H1 (cell line): ENCODE measurements around the gene DGKA. TPM values are rescaled to one million over a fixed set of nuclear protein-coding genes. Genes with fewer than 3 reads are reported as not detected.
"Not testable (repeated sequence)": the region's sequence is repeated elsewhere in the genome, so short reads cannot be mapped to it uniquely, and the experiment has no call there.

Experiments
- CTCF ChIA-PET: fragments of 300-600 bp; sonication (Branson Sonifier 250); formaldehyde crosslinking; loops from one replicate; lab custom pipeline; 2021; ENCODE audit not compliant: partially characterized antibody; lab: Charles Lee
- POLR2A ChIA-PET: fragments of 300-600 bp; sonication (Branson Sonifier 250); formaldehyde crosslinking; loops from one replicate; lab custom pipeline; 2021; ENCODE audit warnings: inconsistent platforms; ENCODE audit not compliant: partially characterized antibody; lab: Charles Lee
- DNase-seq, 2 experiments: peaks; one replicate each; pipeline versions ENCODE4 v3.0.0 to v3.0.0-alpha.2; 2010 to 2022; ENCODE audit warnings: low spot score in 2 of 2, low read depth in 1 of 2, mixed read lengths in 1 of 2
- FAIRE-seq: peaks from 2 replicates; lab custom pipeline; 2011; peaks lifted over from hg19 to GRCh38; lab: Jason Lieb, UNC
- H2AFZ ChIP-seq: 2 replicates; pipeline ENCODE4 v1.8.1; 2012; ENCODE audit warnings: low read length, inconsistent platforms
- H2AK5ac ChIP-seq: 2 replicates; pipeline ENCODE4 v1.6.1; 2013; ENCODE audit warnings: low read depth, low read length
- H2BK120ac ChIP-seq: replicated peaks from 2 replicates; pipeline ENCODE3; 2013; ENCODE audit warnings: low read depth, low read length, inconsistent platforms
- H2BK12ac ChIP-seq: 2 replicates; pipeline ENCODE4 v1.6.1; 2013; ENCODE audit warnings: low read depth, low read length
- H2BK15ac ChIP-seq: 2 replicates; pipeline ENCODE4 v1.6.1; 2013; ENCODE audit warnings: low read length
- H2BK20ac ChIP-seq: 2 replicates; pipeline ENCODE4 v1.6.1; 2013; ENCODE audit warnings: low read length
- H2BK5ac ChIP-seq: 2 replicates; pipeline ENCODE4 v1.6.1; 2013; ENCODE audit warnings: low read depth, low read length
- H3K14ac ChIP-seq: 2 replicates; pipeline ENCODE4 v1.6.1; 2013; ENCODE audit warnings: inconsistent platforms; ENCODE audit not compliant: insufficient read length
- H3K18ac ChIP-seq: 2 replicates; pipeline ENCODE4 v1.6.1; 2013; ENCODE audit warnings: low read length; ENCODE audit errors: extremely low read depth
- H3K23ac ChIP-seq: 2 replicates; pipeline ENCODE4 v1.6.1; 2013; ENCODE audit warnings: inconsistent platforms; ENCODE audit not compliant: insufficient read length
- H3K23me2 ChIP-seq: 2 replicates; pipeline ENCODE4 v1.6.1; 2013; ENCODE audit warnings: low read depth, low read length
- H3K27ac ChIP-seq: 2 replicates; pipeline ENCODE4 v1.6.1; 2011; ENCODE audit warnings: low read depth, low read length, inconsistent platforms
- H3K27me3 ChIP-seq, 4 experiments: replicated peaks in 1 of 4; 1 replicate in 1 of 4; 2 replicates in 3 of 4; pipeline versions ENCODE4 v1.6.1 to v1.8.1; 2011 to 2013; ENCODE audit warnings: low read length in 3 of 4, mild to moderate bottlenecking in 3 of 4, inconsistent platforms in 2 of 4, mixed read lengths in 2 of 4, moderate library complexity in 1 of 4; ENCODE audit not compliant: control insufficient read depth in 3 of 4, insufficient read depth in 3 of 4; ENCODE audit errors: extremely low read depth in 1 of 4
- H3K36me3 ChIP-seq, 4 experiments: 2 replicates each; pipeline versions ENCODE4 v1.6.1 to v1.8.1; 2011 to 2013; ENCODE audit warnings: mild to moderate bottlenecking in 4 of 4, low read length in 3 of 4, moderate library complexity in 2 of 4, control low read depth in 1 of 4, inconsistent platforms in 1 of 4; ENCODE audit not compliant: insufficient read depth in 4 of 4, control insufficient read depth in 2 of 4
- H3K4ac ChIP-seq: replicated peaks from 2 replicates; pipeline ENCODE3; 2013; ENCODE audit warnings: low read length, low read depth, mixed read lengths, inconsistent platforms; ENCODE audit not compliant: insufficient read length
- H3K4me1 ChIP-seq, 4 experiments: replicated peaks in 1 of 4; 1 replicate in 1 of 4; 2 replicates in 3 of 4; pipeline versions ENCODE4 v1.6.1 to v1.8.1; 2011 to 2013; ENCODE audit warnings: low read length in 3 of 4, inconsistent platforms in 2 of 4, mixed read lengths in 1 of 4; ENCODE audit not compliant: insufficient read depth in 4 of 4, control insufficient read depth in 3 of 4
- H3K4me2 ChIP-seq, 2 experiments: 2 replicates each; pipeline versions ENCODE4 v1.6.1 to v1.8.1; 2011 to 2013; ENCODE audit warnings: low read depth in 2 of 2, low read length in 2 of 2, control low read depth in 1 of 2, inconsistent platforms in 1 of 2, mild to moderate bottlenecking in 1 of 2; ENCODE audit not compliant: insufficient read depth in 1 of 2
- H3K4me3 ChIP-seq, 4 experiments: fragments of 200-600, 300-600 bp in 1 of 4; sonication (generic), shearing (Covaris generic), sonication (Bioruptor Twin) in 1 of 4; 2 replicates each; pipeline versions ENCODE4 v1.5.1 to v1.8.1; 2011 to 2016; ENCODE audit warnings: low read length in 4 of 4, low read depth in 3 of 4, control low read depth in 2 of 4, inconsistent platforms in 2 of 4, mild to moderate bottlenecking in 2 of 4, mixed read lengths in 1 of 4, moderate library complexity in 1 of 4; ENCODE audit not compliant: insufficient read depth in 2 of 4; ENCODE audit errors: extremely low read depth in 1 of 4
- H3K56ac ChIP-seq: replicated peaks from 2 replicates; pipeline ENCODE3; 2013; ENCODE audit warnings: low read depth, mild to moderate bottlenecking, mixed read lengths, low read length, inconsistent platforms; ENCODE audit not compliant: insufficient read length
- H3K79me1 ChIP-seq: 2 replicates; pipeline ENCODE4 v1.6.1; 2013; ENCODE audit warnings: low read depth, low read length, control low read depth
- H3K79me2 ChIP-seq, 2 experiments: 2 replicates each; pipeline versions ENCODE4 v1.6.1 to v1.8.1; 2012 to 2013; ENCODE audit warnings: low read length in 2 of 2, mild to moderate bottlenecking in 2 of 2, inconsistent platforms in 1 of 2; ENCODE audit not compliant: insufficient read depth in 2 of 2, control insufficient read depth in 1 of 2
- H3K9ac ChIP-seq, 4 experiments: replicated peaks in 1 of 4; 1 replicate in 1 of 4; 2 replicates in 3 of 4; pipeline versions ENCODE4 v1.6.1 to v1.8.1; 2011 to 2013; ENCODE audit warnings: low read depth in 3 of 4, low read length in 3 of 4, control low read depth in 2 of 4, mild to moderate bottlenecking in 2 of 4, moderate library complexity in 2 of 4, inconsistent platforms in 1 of 4; ENCODE audit errors: extremely low read depth in 1 of 4
- H3K9me3 ChIP-seq, 2 experiments: 2 replicates each; pipeline versions ENCODE4 v1.6.1 to v1.8.1; 2012 to 2013; ENCODE audit warnings: mild to moderate bottlenecking in 2 of 2, moderate library complexity in 2 of 2, control low read depth in 1 of 2, inconsistent platforms in 1 of 2, low read depth in 1 of 2, low read length in 1 of 2, mixed read lengths in 1 of 2; ENCODE audit not compliant: insufficient read depth in 2 of 2
- H4K20me1 ChIP-seq, 2 experiments: replicated peaks in 1 of 2; 2 replicates each; pipeline versions ENCODE3 to v1.8.1; 2011 to 2013; ENCODE audit warnings: inconsistent platforms in 2 of 2, low read length in 2 of 2, mild to moderate bottlenecking in 1 of 2; ENCODE audit not compliant: insufficient read depth in 2 of 2, control insufficient read depth in 1 of 2
- H4K5ac ChIP-seq: 2 replicates; pipeline ENCODE4 v1.6.1; 2013; ENCODE audit warnings: low read length, low read depth, mixed read lengths, inconsistent platforms; ENCODE audit not compliant: insufficient read length
- H4K8ac ChIP-seq: 2 replicates; pipeline ENCODE4 v1.8.0; 2013; ENCODE audit warnings: mild to moderate bottlenecking, moderate library complexity, low read length, inconsistent platforms; ENCODE audit not compliant: insufficient read depth; ENCODE audit errors: extremely low read depth
- H4K91ac ChIP-seq: replicated peaks from 2 replicates; pipeline ENCODE3; 2013; ENCODE audit warnings: low read length, mixed read lengths, inconsistent platforms; ENCODE audit not compliant: insufficient read length
- WGBS, 2 experiments: shearing (Covaris generic) in 1 of 2; methylation state at CpG; one replicate each; pipeline versions ENCODE4 v1.1.6 to v1.1.7; 2013 to 2015; ENCODE audit warnings: low lambda C conversion rate in 2 of 2, mixed read lengths in 2 of 2, inconsistent platforms in 1 of 2, low coverage in 1 of 2, missing lambda C conversion rate in 1 of 2; ENCODE audit not compliant: insufficient replicate concordance in 2 of 2, insufficient coverage in 1 of 2, insufficient read length in 1 of 2; ENCODE audit errors: extremely low coverage in 1 of 2, missing lambda C conversion rate in 1 of 2; 5-methylcytosine and 5-hydroxymethylcytosine counted together
- polyA plus RNA-seq, 7 experiments: library from polyadenylated mRNA; depleted of rRNA in 3 of 7; stranded (reverse) in 5 of 7; unstranded in 2 of 7; fragments of >200 nt in 5 of 7; fragments of 200-250 nt in 2 of 7; gene quantifications; 1 replicate in 5 of 7; 2 replicates in 1 of 7; 4 replicates in 1 of 7; pipeline versions ENCODE4 v1.2.1 to v1.2.3, GENCODE V29; 2011 to 2013; ENCODE audit warnings: missing spikeins in 2 of 7, mixed read lengths in 2 of 7
- total RNA-seq: library from RNA; stranded (reverse); fragmentation: NEBNext Ultra II Directional; extraction: Animal tissue kit (Norgen Biotek cat#: 25700); gene quantifications from 2 replicates; pipeline ENCODE4 v1.2.1, GENCODE V29; 2021

DGKA gene
- total and polyA plus RNA-seq, 2 of the 8 experiments (the other 6 are each of a cell fraction or from before 2014, with no cell fraction given) = 15.9 to 18.0 TPM

DNA sequence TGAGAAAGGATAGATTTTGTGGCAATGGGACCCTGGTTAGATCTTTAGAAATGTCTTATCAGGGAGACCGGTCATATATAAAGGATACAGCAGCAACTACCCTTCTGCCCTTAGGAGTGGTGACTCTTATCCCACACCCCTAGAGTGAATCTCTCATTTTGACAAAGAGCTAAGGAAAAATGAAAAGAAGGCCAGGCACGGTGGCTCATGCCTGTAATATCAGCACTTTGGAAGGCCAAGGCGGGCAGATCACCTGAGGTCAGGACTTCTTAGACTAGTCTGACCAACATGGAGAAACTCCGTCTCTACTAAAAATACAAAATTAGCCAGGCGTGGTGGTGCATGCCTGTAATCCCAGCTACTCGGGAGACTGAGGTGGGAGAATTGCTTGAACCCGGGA, 55.0 kb downstream of the DGKA start:
- not testable (repeated sequence) for H3K9me3 ChIP-seq, H3K56ac ChIP-seq, H2BK5ac ChIP-seq, H3K4me3 ChIP-seq, H2BK120ac ChIP-seq, H4K20me1 ChIP-seq, H3K79me2 ChIP-seq, H3K23ac ChIP-seq, H3K4ac ChIP-seq, H2AK5ac ChIP-seq, H2BK12ac ChIP-seq, H3K14ac ChIP-seq, H3K79me1 ChIP-seq, H3K9ac ChIP-seq, H3K27ac ChIP-seq, H3K27me3 ChIP-seq, H3K23me2 ChIP-seq, H2BK20ac ChIP-seq, H2AFZ ChIP-seq, H3K4me2 ChIP-seq, FAIRE-seq, H3K18ac ChIP-seq, DNase-seq, H4K5ac ChIP-seq, H2BK15ac ChIP-seq, H4K8ac ChIP-seq, H3K4me1 ChIP-seq, H4K91ac ChIP-seq
- 94% methylated on average over 4 of the region's 7 CpGs; no CpG with 5 or more reads in 1 of the 2 experiments for WGBS, 2 experiments
- POLR2A ChIA-PET = interaction anchor here (1.2 to 4.3 kb wide), 3 partner anchors 10 to 12 kb away, joined by 3 to 24 read pairs (median 3); partner anchors contain the start of genes RAB5B and SUOX
- CTCF ChIA-PET = interaction anchor here (0.6 to 4.7 kb wide), 5 partner anchors 10 to 336 kb away, joined by 3 to 42 read pairs (median 4); partner anchors contain the start of gene SUOX
- H3K36me3 ChIP-seq = peaks cover 3 to 53% (median 22%) of the 10 kb centered on the region in 4 experiments; a peak in 7 of 8 replicates
